GM19351 (cell line): ENCODE measurements around the gene TRAPPC2B.
"Not testable (repeated sequence)": the region's sequence is repeated elsewhere in the genome, so short reads cannot be mapped to it uniquely, and the experiment has no call there.

Source experiments
- ATAC-seq: cut with Tn5 transposase; IDR thresholded peaks from one replicate; pipeline ENCODE4 v1.9.1; 2021; ENCODE audit warnings: mild to moderate bottlenecking, moderate library complexity; ENCODE audit not compliant: unreplicated experiment

Gene TRAPPC2B

GRCh38 chr19:57374179-57374578, 10.8 kb downstream of the TRAPPC2B start:
- no peak for ATAC-seq

GRCh38 chr19:57374647-57375046, 11.3 kb downstream of the TRAPPC2B start:
- not testable (repeated sequence) for ATAC-seq

DNA sequence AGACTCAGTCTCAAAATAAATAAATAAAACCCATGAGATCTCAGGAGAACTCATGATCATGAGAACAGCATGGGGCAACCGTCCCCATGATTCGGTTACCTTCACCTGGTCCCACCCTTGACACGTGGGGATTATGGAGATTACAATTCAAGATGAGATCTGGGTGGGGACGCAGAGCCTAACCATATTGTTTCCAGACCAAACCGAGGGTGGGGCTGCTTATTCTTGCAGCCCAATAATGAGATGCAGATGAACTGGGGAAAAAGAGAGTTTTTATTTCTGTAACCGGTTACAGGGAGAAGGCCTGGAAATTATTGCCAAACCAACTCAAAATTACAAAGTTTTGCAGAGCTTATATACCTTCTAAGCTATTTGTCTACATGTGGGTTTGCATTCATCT, 12.8 kb downstream of the TRAPPC2B start:
- ATAC-seq = no peak

GRCh38 chr19:57377498-57378146, 14.3 kb downstream of the TRAPPC2B start:
- no peak for ATAC-seq

GRCh38 chr19:57380923-57381322, 17.6 kb downstream of the TRAPPC2B start:
- no peak for ATAC-seq

DNA sequence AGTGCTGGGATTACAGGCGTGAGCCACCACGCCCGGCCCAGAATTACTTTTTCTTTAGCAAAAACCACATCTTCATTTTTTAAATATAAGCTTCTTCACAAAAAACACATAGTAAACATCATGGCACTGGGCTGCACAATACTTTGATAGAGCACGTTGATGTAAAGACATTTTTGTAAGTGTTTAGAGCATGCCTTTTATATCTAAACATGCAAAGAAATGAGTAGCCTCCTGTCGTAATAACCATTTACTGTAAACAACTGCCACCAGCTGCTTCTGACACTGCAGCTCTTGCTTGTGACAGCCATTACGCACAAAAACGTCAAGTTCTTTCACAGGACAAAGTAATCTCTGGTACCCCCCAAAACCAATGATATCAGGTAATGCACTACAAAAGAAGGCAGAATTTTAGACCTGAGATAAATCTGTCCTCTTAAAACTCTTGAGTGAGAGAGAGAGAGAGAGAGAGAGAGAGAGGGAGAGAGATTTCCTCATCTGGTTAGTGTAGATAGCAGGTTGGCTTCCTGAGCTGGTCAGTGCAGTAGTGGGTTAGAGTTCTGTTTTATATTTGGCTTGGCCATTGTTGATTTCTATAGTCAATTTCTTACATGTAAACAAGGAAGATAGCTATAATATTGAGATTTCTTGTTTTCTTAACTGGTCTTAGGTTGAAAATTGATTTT, 19.6 kb downstream of the TRAPPC2B start:
- no peak for ATAC-seq

DNA sequence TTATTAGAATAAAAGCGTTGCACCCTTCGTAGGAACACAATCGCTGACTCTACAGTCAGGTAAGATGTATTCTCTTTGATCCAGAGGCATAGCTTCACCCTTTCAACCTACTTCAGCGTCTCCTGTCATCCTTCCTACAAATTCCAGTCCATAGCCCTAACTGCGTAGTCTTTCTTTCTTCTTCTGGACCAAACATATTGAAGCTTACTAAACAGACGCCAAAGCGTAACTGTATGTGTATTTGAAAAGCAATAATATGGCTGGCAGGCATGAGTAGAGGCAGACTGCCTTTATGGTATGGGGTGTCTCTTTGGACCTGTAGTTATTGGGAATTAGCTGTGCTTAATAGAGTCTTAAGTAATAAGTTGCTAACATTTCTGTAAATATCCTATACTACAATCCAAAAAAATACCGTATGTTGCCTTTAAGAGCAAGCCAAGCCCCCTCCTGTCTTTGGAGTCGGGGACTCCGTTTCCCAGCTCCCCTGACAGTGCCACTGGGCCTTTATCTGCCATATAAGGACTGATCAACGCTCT, 25.9 kb downstream of the TRAPPC2B start:
- ATAC-seq = no peak

DNA sequence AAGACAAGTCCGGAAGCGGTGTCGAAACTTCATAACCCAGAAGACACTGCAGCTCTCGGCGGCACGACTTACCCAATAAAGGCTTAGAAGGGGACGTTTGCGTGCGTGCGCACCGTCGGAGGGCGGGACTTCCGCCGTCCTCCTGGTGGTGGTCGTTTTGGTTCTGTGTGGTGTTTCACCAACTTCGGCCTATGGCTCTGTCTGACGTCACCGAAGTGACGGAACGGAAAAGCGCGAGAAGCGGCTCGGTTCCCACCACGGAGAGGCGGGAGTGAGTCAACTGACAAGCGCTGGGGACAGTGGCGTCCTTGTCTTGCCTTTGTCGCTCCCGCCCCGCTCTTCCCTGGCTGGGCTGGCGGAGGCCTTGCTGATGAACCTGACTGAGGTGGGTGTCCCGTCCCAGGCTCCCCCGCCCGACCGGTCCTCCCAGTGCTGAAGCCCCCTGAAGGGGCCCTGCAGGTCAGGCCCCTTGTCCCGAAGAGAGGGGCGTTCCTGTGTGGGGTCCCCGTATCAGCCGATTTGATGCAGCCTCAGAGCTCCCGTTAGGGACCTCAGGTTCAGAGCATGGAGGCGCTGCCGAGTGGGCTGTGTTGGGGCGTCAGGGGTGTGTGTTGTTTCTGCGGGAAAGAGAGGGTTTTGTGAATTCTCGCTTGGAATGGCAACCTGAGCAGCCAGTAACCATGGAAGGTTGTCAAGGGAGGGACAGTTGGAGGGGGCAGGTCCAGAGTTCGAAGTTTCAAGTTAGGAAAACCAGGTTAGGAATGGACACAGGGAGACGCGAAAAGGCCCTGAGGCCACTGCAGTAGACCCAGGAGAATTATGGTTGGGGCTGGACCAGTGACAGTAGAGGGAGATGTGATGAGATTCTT, 26.6 kb downstream of the TRAPPC2B start, which contains the start of gene ZNF548:
Gene ZNF548, plus strand, starts transcription at position 125 of the 869 bp plus-strand sequence. Its CDS starts 246 bp downstream, at position 371.
- peak; percentile 98 for ATAC-seq

DNA sequence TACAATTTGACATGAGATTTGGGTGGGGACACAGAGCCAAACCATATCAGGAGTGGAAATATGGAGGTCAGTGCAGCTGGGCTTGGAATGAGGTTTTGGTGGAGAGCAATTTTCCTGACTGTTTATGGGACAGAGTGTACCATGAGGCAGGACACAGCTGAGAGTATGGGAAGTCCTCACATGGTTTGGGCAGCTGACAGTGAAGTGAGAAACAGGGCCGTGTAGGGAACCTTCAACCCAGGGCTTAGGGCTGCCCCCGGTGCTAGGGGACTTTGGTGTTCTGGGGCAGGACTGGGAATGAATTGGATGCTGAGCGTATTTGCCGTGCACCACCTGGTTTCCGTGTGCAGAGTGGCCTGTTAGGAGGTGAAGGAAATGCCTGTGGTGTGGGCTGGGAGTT, 32.4 kb downstream of the TRAPPC2B start:
- ATAC-seq = no peak

GRCh38 chr19:57398868-57399267, 35.5 kb downstream of the TRAPPC2B start:
- ATAC-seq = no peak

GRCh38 chr19:57403737-57404563, 40.6 kb downstream of the TRAPPC2B start:
- no peak for ATAC-seq

DNA sequence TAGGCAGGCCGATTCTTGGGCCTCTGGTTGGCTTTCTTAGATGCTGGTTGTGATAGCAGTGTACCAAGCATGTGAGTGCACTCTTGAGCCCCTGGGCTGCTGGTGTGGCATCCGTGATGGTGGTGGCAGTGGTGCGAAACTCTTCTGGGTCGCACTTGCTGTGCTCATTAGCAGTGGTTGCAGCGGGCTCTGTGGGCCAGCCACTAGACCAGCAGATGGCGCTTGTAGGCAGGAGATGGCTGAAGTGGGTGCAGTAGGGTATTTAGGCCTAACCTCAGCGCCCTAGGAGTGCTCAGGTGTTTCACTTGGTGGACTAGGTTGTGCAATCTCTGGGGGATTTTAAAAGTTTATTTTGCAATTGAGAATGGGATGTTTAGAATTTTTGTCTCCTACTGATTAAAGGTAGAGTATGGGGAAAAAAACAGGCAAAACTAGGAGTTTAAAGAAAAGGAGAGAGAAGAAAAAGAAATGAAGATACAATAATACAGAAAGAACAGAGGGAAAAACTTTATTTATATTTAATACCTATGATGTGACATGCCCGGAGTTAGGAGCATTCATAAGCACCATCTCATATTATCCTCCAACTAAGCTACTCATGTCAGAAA, 43.3 kb downstream of the TRAPPC2B start:
- no peak for ATAC-seq

DNA sequence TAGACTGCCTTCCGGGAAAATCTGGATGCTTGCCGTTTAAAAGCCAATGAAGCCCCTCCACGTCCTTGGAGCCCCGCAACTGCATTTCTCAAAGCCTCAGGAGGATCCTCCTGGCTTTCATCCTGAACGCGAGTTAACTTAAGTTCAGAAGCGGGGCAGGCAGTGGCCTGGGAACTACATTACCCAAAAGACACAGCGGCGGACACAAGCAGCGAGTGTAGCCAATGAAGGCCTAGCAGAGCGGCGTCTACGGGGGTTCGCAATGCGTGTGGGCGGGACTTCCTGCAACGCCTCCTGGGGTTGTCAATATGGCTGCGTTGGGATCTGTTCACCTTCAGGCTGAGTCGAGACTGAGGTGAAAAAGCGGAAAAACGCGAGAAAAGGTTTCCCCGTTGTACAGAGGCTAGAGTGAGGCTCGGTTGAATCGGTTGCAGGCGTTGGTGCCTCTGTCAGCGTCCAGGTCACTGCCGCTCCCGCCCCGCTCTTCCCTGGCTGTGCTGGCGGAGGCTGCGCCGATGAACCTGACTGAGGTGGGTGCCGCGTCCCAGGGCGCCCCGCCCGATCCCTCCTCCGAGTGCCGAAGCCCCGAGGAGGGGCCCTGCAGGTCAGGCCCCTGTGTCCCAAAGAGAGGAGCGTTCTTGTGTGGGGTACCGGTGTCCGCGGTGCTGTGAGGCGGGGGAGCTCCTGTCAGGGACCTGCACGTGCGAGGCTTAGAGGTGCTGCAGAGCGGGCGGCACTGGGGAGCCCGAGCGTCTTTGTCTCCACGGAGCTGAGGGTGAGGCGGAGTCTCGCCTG, 47.7 kb downstream of the TRAPPC2B start, which contains the start of gene ZNF17:
Gene ZNF17, plus strand, starts transcription at position 285 of the 795 bp plus-strand sequence. CDS start 2,455 bp downstream, outside the sequence.
- ATAC-seq = peak; percentile 98
